HG03139 (cell line): ENCODE results near the gene SEMA4B.

ENCODE experiments used
- ATAC-seq: cut with Tn5 transposase; IDR thresholded peaks from one replicate; pipeline ENCODE4 v1.9.1; 2021; ENCODE audit not compliant: unreplicated experiment

Gene SEMA4B

GRCh38 chr15:90203922-90204321 is 2.8 kb downstream of the SEMA4B start:
- no peak for ATAC-seq

- no peak for ATAC-seq
These were observed 4.1 kb downstream of the SEMA4B start for GRCh38 chr15:90205050-90205848.

GRCh38 chr15:90205886-90206285 is 4.8 kb downstream of the SEMA4B start:
- ATAC-seq, result no peak

- no peak for ATAC-seq
These were observed 6.1 kb downstream of the SEMA4B start for GRCh38 chr15:90207252-90207651.

- ATAC-seq, result no peak
These were observed 7.2 kb downstream of the SEMA4B start for GRCh38 chr15:90208356-90208755.

GRCh38 chr15:90209591-90209990 is 8.5 kb downstream of the SEMA4B start:
- no peak for ATAC-seq

- ATAC-seq, result no peak
These were observed 9.5 kb downstream of the SEMA4B start for GRCh38 chr15:90210593-90210992.

- ATAC-seq, result no peak
These were observed 9.9 kb downstream of the SEMA4B start for GRCh38 chr15:90211009-90211408.

- ATAC-seq, result no peak
These were observed 10.5 kb downstream of the SEMA4B start for GRCh38 chr15:90211440-90212143.

GRCh38 chr15:90212221-90213098 is 11.3 kb downstream of the SEMA4B start:
- ATAC-seq, result no peak

GRCh38 chr15:90213122-90213817 is 12.1 kb downstream of the SEMA4B start:
- no peak for ATAC-seq

GRCh38 chr15:90213818-90214204 is 12.7 kb downstream of the SEMA4B start:
- ATAC-seq, result no peak

- ATAC-seq, result no peak
These were observed 13.5 kb downstream of the SEMA4B start for GRCh38 chr15:90214553-90215196.

- ATAC-seq, result no peak
These were observed 16.7 kb downstream of the SEMA4B start for GRCh38 chr15:90217671-90218394.

- no peak for ATAC-seq
These were observed 18.5 kb downstream of the SEMA4B start for GRCh38 chr15:90219421-90220141.

GRCh38 chr15:90221246-90221900 is 20.2 kb downstream of the SEMA4B start:
- ATAC-seq, result no peak

- ATAC-seq, result no peak
These were observed 21.4 kb downstream of the SEMA4B start for GRCh38 chr15:90222547-90222946.

- no peak for ATAC-seq
These were observed 22.5 kb downstream of the SEMA4B start for GRCh38 chr15:90223441-90224165.
